Cerebellar nuclear complex (tissue), 1 donor: ENCODE results near the gene TSPAN14.
"Not testable (repeated sequence)": the region's sequence is repeated elsewhere in the genome, so short reads cannot be mapped to it uniquely, and the experiment has no call there.

Experiments used
- DNase-seq, 2 experiments: peaks; one replicate each; lab custom pipeline; 2025; lab: John Stamatoyannopoulos, UW

TSPAN14 gene

DNA sequence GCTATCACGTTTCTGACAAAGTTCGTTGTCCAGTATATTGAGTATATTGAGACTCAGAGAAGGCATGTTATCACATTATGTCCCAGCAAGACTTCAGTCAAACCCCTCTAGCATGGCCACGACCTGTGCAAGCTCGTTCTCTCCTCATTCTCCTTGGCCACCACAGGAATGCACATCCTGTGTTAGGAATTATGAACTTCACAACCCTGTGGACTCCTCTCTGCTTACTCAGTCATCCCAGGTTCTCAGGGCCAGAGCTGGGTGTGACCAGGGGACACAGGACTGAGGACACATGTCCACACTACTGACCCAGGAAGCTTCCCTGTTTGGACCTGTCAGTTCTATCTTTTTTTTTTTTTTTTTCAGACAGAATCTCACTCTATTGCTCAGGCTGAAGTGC, 87.9 kb downstream of the TSPAN14 start:
- DNase-seq = no peak

DNA sequence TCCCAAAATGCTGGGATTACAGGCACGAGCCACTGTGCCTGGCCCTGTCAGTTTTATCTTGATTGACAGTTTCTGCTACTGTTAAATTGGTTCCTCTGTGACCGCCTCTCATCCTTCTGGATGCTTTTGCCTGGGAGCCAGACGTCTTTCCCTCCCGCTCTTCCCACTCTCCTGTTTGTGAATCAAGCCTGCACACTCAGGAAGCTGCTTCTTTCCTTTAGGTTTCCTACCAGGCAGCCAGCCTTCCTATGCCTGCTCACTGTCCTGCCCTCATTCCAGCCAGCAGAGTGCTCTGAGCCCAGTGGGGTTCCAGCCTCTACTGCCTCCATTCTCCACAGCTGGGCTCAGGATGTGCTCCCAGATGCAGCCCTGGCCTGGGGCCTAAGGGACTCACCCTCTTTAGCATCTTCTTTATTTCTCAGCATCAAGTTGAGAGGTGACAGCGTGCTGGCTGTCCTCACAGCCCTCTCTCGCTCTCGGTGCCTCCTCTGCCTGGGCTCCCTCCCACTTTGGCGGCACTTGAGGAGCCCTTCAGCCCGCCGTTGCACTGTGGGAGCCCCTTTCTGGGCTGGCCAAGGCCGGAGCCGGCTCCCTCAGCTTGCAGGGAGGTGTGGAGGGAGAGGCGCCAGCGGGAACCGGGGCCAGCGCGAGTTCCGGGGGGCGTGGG, 88.7 kb downstream of the TSPAN14 start:
- DNase-seq = no peak

DNA sequence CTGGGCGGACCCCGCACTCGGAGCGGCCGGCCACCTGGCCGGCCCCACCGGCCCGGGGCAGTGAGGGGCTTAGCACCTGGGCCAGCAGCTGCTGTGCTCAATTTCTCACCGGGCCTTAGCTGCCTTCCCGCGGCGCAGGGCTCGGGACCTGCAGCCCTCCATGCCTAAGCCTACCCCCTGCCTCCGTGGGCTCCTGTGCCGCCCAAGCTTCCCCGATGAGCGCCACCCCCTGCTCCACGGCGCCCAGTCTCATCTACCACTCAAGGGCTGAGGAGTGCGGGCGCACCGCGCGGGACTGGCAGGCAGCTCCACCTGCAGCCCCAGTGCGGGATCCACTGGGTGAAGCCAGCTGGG, 89.2 kb downstream of the TSPAN14 start:
- not testable (repeated sequence) for DNase-seq

DNA sequence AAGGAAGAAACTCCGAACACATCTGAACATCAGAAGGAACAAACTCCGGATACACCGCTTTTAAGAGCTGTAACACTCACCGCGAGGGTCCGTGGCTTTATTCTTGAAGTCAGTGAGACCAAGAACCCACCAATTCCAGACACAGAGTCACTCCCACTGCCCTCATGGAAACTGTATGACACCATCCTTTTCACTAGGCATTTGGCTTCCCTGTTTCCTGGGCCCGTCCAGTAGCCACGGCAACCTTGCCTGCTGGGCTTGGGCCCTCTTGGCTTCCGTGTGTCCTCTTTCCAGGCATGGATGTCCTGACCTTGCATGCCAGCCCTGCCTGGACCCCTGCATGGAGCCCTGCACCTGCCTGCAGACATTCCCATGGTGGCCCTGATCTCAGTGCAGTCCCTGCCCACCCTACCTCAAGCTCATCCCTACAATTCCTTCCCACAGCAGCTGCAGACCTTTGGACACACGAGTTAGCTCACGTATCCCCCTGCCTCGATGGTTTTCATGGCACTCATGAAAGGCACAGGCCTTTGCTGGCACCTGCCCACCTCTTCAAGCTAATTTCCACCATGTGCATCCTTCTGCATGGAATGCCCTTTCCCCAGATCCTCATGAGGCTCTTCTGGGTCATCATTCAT, 90.3 kb downstream of the TSPAN14 start:
- DNase-seq = no peak

DNA sequence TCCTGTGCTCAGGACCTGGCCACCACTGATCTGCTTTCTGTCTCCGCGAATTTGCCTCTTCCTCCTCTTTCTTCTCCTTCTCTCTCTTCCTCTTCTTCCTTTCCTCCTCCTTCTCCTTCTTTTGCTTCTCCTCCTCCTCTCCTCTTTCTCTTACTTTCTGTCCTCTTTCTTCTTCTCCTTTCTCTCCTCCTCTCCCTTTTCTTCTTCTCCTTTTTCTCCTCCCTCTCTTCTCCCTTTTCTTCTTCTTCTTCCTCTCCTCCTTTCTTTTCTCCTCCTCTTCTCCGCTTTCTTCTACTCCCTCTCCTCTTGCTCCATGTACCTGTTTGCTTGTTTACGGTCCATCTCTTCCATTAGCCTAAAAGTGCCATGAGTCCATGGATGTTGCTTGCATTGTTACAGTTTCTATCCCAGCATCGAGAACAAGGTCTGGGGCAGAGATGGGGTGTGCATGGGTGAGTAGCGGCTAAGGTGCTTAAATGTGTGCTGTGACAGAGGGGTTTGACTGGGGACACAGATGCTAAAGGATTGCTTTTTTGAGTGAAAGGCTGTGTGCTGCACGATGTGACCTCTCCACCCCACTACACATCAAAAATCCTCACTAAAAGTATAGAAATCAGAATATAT, 91.3 kb downstream of the TSPAN14 start:
- no peak for DNase-seq

DNA sequence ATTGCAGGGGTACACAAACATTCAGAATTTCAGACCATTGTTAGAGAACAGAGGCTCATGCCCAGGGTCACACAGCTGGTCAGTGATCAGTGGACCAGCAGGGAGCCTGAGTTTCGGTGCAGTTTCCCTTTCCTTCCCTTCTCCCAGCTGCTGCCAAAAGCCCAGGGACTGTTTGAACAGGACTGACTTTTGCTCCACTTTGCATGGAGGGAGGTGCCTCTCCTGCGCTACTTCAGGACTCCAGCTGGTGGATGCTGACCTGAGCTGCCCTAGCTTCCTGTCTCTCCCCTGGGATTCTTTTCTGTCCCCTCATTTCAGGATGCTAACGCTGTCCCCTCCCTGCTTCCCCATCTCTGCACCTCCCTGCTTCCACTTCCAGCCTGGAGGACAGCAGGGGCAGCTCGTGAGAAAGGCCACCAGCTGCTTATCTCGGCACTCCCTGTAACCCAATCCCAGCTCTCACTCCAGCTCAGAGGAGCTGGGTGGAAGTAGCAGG, 98.1 kb downstream of the TSPAN14 start:
- no peak for DNase-seq

DNA sequence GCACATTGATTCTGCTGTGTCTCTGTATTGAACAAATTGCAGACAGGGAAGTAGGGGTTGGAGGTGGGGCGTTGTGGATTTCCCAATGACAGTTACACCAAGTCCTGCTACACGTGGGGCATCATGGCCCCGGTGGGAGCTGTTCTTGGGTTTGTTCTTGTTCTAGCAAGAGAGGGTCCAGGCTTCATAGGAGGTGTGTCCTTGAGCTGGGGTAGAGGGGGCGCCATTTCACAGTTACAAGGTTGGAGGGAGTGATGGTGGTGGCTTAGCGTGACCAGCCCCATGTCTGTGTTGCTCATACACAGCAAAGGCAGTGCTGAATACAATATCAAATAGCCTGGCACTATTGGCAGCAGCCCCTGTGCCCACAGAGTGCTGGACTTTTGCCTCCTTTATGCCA, 99.3 kb downstream of the TSPAN14 start:
- DNase-seq = no peak

DNA sequence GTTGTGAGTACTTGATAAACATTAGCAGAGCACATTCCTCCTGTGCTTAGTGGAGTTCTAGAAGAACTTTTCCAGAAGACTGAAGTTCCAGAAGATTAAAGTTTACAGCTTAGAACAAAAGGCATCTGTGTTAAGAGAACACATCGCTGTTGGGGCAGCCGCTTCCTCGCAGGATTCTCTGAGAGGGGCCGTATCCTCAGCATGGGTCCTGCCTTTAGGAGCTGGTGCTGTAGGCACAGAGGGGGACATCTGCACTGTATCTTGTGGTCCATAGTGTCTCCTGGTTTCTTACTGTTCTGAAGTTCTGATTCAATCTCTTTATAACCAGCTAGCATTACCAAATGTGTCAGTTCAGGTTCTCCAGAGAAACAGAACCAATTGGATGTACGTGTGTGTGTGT, 99.9 kb downstream of the TSPAN14 start:
- DNase-seq = no peak

DNA sequence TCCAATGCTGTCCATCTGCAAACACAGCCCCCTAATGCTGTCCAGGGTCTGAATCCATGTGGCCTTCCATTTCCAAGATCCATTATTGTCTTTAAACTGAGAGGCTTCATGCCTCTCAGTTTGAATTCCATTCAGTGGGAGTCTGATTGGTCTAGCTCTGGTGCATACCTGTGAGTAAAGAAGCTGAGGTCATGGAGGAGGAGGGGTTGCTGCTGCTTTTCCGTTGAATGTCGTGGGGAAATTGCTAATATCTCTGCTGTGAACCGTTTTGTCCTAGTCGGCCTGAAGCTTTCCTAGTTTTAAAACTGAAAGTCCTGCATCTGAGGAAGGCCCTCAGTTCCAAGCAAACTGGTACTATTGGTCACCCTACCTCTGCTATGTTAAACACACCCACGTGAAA, 101.3 kb downstream of the TSPAN14 start:
- no peak for DNase-seq

DNA sequence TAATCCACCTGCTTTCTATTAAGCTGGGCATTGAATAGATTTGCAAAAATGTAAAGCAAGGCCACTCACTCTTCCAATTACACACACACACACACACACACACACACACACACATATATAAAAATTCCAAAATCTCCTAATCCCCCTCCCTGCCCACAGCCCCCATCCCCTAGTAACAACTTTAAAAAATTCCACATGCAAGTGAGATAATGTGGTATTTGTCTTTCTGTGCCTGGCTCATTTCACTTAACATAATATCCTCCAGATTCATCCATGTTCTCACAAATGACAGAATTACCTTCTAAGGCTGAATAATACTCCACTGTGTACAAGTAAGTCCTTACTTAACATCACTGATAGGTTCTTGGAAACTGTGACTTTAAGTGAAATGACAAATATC, 107.8 kb downstream of the TSPAN14 start:
- no peak for DNase-seq

DNA sequence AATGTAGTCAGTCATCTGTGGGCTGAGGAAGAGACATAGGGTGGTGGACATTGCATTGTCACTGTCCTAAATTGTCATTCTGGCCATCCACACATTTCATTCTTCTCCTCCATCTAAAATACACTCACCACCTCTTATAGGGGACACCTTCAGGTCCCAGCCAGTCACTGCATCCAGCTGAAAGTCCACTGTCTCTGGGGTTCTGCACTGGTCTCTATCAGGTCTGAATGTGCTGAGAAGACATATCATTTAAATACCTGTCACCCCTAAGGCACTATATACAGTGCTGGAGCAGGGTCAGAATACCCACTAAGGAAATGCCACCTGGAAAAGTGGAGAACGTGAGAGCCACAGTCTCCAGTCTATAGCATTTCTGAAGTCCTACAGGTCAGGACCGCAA, 113.2 kb downstream of the TSPAN14 start:
- DNase-seq = no peak

DNA sequence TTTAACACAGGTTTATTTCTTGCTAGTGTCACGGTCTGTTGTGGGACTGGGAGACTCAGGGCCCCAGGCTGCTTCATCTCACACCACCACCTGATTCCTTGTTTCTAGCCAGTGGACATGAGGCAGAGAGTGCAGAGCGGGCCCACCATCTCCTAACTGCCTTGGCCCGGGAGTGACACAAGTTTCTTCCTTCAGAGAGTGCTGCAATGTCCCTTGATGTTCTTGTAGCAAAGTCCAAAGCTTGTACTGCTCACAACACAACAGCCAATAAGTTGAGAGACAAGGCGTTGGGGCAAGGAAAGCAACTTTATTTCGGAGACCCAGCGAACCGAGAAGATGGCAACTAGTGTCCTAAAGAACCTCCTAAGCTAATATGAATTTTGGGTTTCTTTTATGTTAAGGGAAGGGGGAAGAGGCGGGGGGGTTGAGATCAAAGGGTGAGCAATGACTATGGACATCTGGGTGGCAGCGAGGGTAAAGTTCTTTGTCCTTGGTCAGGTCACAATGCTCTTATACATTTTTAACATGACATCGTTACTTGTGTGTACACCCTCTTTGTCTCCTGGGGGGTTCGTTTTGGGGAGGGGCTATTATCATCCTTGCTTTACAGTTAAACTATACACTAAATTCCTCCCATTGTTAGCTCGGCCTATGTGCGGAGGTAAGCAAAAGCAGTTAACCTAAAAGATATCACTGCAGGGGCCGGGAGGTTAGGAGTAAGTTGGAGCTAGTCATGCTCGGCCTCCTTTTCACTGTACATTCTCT, 115.2 kb downstream of the TSPAN14 start:
- no peak for DNase-seq

DNA sequence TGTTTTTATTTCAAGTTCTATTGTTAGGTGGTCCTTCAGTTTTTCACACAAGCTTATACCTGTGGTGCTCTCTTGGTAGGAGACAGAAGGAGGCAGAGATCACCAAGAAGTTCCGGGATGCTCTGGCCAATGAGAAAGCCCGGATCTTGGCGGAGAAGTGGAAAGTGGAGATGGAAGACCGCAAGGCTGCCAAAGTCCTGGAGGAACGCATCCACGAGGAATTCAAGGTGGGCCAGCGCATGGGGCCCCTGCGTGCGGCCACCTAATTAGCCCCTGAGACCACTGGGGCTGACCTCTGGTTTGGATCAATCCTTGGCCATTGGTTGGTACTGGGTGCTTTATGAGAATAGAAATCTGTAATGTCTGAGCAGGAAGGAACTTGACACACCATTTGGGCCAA, 117.2 kb downstream of the TSPAN14 start:
- DNase-seq = no peak

DNA sequence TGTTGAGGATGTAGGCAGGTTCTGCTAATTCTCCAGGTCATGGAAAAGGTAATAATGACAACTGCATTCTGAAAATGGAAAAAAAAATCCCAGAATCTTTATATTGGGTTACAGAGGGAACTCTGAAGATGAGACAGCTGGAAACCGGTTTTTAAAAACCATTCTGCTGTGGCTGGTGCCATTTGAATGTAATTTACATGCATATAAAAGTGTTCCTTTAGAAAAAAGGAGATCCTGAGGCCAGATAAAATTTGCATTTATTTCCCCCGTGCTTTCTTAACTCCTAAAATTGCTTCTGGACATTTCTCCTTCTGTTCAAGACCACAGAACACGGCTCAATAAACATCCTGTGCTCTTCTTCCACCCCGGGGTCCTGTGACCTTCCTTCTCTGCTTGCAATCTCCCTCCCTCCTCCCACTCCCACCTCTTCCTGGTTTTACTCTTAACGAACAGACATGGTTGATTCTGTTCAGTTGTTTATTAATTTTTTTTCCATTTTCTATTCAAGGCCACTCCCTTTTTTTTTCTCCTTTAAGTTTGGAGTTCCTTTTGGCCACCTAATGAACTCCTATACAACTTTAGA, 125.2 kb downstream of the TSPAN14 start:
- no peak for DNase-seq

DNA sequence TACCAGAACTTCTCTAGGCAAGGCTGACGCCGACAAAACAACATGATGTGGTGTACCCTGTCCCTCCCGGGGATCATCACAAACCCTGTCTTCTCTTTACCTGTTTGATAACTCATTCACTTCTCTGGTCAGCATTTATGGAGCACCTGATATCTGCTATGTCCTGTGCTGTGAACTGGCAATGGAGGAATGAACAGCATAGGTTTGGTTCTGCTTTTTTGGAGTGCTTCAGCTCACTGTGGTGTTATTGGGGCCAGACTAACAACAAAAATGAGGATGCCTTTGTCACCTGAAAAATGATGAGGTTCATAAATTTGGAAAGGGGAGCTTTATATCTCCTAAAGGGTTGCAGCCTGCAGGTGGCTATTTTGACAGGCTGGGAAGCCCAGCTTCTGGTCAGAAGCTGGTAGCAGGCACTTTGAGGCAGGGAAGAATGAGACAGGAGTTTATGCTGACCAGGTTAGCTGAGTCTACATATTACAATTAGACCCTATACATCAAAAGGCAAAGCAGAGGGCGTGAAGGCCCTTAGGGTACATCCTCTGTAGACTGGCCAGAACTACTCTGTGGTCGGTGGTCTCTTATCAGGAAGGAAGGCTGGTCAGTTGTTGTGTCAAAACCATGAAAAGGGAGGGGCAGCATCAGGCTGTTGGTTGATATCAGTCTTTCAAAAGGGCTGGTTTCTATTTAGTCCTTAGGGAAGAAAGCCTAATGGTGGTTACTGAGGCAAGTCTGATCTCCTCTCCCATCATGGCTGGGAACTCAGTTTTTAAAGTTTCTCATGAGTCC, 125.9 kb downstream of the TSPAN14 start:
- DNase-seq = no peak

DNA sequence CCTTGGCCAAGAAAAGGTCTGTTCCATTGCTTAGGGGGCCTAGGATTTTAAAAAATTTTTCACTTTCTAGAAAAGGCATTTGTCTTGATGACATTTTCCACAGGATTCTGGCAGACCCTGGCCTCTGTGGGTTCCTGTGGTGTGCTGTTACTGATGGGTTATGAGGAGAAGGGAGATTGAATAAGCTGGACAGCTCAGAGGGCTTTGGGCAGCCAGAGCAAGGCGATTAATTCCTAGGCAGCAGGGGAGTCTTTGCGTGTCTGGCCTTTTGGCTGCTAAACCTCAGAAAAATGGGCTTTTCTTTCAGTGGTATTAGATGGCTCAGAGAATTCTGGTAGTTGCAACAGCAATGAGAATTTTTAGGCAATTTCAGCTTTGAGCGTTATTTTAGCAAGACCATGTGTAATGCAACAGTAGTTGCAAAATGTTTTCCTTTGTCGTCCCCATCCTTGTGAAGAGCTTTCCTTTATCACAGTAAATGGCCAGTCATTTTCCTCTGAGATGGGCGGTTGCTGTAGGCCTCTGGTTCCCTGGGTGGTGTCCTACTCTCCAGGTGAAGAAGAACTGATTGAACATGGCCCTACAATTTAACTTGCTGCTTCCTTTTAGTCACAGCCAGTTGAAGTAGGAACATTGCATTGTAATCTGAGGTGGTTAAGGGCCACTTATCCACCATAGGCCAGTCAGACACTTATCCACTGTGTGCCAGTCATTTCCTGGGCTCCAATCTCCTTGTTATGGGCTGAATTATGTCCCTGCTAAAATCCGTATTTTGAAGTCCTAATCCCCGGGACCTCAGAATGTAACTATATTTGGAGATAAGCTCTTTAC, 126.7 kb downstream of the TSPAN14 start:
- no peak for DNase-seq

DNA sequence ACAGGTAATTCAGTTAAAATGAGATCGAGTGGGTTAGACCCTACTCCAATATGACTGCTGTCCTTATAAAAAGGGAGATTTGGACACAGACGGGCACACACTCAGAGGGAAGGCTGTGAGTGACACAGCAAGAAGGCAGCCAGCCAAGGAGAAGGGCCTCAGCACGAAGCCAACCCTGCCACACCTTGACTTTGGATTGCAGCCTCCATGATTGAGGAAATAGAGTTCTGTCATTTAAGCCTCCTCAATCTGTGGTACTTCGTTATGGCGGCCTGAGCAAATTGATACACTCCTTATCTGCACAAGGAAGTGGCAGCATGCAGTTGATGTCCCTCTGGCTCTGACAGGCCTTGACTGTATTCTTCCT, 127.3 kb downstream of the TSPAN14 start:
- no peak for DNase-seq

DNA sequence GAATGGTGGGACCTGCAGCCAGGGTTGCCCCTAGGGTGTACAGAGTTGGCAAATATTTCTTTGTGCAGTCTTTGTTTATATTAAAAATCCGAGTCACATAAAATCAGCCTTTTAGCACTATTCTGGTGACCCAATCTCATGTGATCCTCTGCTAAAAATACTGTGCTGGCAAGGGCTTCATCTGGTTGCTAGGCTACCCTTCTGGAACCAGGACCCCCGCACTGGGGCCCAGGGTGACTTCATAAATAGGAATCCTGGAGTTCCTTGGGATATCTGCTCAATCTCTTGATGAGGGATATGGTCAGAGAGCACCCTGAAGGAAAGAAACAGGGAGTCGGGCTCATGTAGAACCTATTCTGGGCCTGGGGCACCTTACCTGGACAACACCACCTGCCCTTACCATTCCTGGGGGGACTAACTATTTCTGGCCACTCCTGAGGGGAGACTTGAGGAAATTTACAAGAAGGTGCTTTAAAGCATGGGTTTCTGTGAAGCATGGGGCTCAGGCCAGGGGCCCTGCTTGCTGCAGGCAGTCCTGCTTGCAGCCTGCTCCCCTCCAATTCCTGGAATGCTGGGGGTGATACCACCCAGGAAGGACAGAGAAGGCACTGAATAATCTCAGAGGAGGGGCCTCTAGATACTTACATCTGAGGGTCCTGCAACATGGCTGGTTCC, 128.3 kb downstream of the TSPAN14 start:
- DNase-seq = no peak
